Endometrium (tissue), 2 donors: ENCODE results near the gene AP1B1.
"Not testable (repeated sequence)": the region's sequence is repeated elsewhere in the genome, so short reads cannot be mapped to it uniquely, and the experiment has no call there.

ENCODE experiments used
- FAIRE-seq: peaks from 2 replicates; lab custom pipeline; 2012; peaks lifted over from hg19 to GRCh38; lab: Jason Lieb, UNC
- donor health status: control.
- donor health status: control.

Gene AP1B1

GRCh38 chr22:29386708-29387107, 1.7 kb downstream of the AP1B1 start:
- FAIRE-seq = no peak

- no peak for FAIRE-seq
Observed at GRCh38 chr22:29385748-29386147, 2.6 kb downstream of the AP1B1 start.

- FAIRE-seq = no peak
Observed at GRCh38 chr22:29385151-29385704, 3.1 kb downstream of the AP1B1 start.

- no peak for FAIRE-seq
Observed at GRCh38 chr22:29383740-29384139, 4.6 kb downstream of the AP1B1 start.

DNA sequence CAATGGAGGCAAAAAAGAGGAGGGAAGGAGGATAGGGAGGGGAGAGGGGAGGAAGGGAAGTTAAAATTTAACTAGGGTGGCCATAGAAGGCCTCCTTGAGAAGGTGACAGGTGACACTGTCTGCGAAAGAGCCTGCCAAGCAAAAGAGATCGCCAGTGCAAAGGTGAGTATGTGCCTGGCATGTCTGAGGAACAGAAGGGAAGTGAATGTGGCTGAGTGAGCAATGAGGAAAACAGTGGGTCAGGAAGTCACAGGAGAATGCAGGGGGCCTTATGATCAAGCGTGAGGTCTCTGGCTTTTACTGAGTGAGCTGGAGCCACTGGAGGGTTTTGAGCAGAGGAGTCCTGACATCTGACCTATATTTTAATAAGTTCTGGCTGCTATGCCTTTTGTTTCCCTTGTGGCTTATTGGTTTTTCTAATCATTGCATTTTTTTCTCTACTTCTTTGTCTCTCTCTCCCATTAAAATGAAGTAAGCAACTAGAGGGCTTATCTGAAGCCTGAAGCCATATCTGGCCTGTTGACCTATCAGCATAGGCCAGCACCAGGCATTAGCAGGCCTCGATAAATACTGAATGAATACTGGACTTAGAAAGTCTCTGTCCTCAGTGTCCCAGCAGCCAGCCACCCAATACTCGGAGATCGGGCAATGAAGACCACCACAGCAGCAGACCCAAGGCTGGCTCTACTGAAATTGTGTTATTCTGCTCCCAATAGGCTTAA, 5.6 kb downstream of the AP1B1 start:
- FAIRE-seq = no peak

DNA sequence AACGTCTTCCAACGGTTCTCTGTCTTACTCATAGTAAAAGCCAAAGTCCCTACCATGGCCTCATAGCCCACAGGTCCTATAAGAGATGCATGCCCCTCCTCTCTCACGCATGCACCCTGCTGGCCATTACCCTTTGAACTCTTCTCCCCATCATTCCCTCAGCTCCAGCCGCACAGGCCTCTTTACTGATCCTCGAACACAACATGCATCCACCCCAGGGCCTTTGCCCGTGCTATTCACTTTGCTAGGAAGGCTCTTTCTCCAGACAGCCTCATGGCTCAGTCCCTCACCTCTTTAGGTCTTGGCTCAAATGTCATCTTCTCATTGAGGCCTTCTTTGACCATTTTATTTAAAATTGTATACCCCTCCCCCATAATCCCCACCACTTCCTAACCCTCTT, 7.5 kb downstream of the AP1B1 start:
- no peak for FAIRE-seq

- FAIRE-seq = no peak
Observed at GRCh38 chr22:29380032-29380781, 8.2 kb downstream of the AP1B1 start.

- FAIRE-seq = no peak
Observed at GRCh38 chr22:29379258-29379657, 9.1 kb downstream of the AP1B1 start.

- no peak for FAIRE-seq
Observed at GRCh38 chr22:29377979-29378378, 10.4 kb downstream of the AP1B1 start.

DNA sequence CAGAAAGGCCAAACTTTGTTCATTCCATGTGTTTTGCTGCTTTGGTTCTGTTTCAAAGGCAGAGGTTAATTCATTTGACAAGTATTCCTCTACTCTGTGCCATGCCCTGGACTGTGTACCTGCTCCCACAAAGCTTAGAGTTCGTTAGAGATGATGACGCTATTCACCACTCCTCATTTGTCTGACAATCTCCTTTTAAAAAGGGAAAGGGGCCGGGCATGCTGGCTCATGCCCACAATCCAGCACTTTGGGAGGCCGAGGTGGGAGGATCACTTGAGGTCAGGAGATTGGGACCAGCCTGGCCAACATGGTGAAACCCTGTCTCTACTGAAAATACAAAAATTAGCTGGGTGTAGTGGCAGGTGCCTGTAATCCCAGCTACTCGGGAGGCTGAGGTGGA, 11.7 kb downstream of the AP1B1 start:
- not testable (repeated sequence) for FAIRE-seq

DNA sequence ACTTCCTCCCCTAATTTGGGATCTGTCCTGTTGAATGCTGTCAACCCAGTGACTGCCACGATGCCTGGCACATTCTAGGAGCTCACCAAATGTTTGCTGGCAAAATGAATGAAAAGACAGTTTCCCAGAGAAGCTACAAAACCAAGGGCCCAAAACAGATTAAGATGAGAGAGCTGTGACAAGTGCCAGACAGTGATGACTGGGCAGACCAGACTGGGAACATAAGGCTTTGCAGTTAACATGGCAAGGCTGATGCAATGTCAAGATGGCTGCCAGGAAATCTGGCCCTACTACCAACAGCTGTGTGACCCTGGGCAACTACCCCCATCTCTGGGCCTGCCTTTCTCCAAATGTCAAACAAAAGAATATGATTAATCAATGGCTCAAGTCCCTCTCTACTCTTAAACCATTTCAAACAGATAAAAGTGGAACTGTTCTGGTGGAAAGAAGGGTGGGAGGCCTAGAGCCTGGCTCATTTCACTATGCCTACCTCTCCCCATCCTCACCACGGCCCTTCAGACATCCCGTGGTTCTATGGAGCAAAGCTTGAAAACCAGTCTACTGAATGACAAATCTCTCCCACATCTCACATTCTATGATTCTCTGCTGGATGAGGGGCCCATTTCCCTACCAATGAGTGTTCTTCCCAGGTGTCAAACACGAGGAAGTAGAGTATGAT, 12.8 kb downstream of the AP1B1 start:
- FAIRE-seq = no peak

DNA sequence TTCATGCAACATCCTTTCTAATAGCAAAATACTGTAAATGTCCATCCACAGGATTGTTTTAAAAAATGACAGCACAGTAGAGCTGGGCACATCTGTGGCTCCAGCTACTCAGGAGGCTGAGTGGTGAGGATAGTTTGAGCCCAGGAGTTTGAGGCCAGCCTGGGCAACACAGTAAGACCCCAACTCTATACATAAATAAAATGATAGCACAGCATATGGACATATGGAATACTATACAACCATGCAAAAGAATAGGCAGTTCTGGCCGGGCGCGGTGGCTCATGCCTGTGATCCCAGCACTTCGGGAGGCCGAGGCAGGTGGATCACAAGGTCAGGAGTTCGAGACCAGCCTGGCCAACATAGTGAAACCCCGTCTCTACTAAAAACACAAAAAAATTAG, 13.6 kb downstream of the AP1B1 start:
- FAIRE-seq = not testable (repeated sequence)

- FAIRE-seq = no peak
Observed at GRCh38 chr22:29374401-29374800, 14.0 kb downstream of the AP1B1 start.

- no peak for FAIRE-seq
Observed at GRCh38 chr22:29370537-29370936, 17.8 kb downstream of the AP1B1 start.

GRCh38 chr22:29369460-29369859, 18.9 kb downstream of the AP1B1 start:
- FAIRE-seq = no peak

DNA sequence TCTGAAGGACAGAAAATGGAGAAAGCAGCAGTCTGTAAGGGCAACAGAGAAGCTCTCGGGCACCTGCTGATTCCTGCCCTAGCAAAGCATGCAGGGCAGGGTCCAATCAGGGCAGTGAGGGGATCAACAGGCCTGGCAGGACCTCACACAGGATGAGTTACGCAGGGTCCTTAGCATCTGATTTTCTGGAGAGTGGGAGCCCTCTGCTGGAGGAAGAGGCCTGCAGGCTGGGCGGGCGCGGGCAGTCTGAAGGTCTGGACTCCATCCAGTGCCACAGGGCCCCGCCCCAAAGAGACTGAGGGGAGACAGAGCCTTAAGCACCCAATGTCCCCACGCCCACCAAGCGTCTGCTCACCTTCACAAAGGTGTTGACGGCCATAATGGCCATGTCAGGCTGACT, 28.9 kb downstream of the AP1B1 start:
- FAIRE-seq = no peak

DNA sequence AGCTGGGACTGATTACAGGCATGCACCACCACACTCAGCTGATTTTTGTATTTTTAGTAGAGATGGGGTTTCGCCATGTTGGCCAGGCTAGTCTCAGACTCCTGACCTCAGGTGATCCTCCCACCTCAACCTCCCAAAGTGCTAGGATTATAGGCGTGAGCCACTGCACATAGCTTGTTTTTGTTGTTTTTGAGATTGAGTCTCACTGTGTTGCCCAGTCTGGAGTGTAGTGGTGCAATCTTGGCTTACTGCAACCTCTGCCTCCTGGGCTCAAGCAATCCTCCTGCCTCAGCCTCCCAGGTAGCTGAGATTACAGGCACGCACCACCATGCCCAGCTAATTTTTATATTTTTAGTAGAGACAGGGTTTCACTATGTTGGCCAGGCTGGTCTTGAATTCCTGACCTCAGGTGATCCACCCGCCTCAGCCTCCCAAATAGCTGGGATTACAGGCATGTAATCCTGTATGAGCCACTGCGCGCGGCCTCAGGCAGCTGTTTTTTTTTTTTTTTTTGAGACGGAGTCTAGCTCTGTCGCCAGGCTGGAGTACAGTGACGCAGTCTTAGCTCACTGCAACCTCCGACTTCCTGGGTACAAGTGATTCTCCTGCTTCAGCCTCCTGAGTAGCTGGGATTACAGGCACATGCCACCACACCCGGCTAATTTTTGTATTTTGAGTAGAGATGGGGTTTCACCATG, 31.0 kb downstream of the AP1B1 start:
- not testable (repeated sequence) for FAIRE-seq

DNA sequence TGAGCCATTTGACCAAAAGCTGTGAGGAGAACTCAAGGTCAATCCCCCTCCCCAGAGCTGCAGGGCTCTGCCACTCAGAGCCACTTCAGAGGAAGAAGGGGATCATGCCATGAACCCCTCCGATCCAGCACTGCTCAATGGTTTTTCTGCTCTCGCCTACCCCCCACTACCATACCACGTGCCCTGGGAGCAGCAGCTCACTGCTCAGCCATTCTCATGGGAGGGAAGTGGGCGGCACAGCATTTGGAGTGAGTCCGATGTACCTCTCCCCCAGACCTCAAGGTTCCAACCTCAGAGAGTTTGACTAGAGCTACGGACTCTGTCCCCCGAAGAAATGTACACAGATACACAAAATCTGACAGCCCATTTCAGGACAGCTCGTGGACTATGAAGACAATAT, 34.5 kb downstream of the AP1B1 start:
- no peak for FAIRE-seq

- no peak for FAIRE-seq
Observed at GRCh38 chr22:29353286-29353685, 35.1 kb downstream of the AP1B1 start.

- FAIRE-seq = no peak
Observed at GRCh38 chr22:29352778-29353177, 35.6 kb downstream of the AP1B1 start.

- no peak for FAIRE-seq
Observed at GRCh38 chr22:29351891-29352290, 36.5 kb downstream of the AP1B1 start.

DNA sequence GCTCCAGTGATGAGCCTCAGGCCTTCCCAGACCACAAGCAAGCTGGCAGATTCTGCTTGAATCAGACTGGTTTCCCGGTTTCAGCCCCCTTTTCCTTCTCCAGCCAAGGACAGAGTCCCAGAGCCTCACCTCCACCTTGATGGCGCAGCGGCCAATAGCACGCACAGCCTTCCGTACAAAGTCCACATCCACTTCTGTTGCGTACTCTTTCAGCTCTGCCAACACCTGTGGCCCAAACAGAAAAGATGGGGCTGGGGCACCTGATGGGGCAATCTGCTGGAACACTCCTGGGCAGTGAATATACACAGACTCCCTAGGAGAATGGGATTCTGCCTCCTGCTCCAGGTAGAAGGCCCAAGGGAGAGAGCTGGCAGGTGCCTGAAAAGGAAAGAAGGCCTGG, 37.3 kb downstream of the AP1B1 start:
- FAIRE-seq = no peak
